GM12878 (cell line): ENCODE measurements around the gene LTBP3. TPM values are rescaled to one million over a fixed set of nuclear protein-coding genes. Genes with fewer than 3 reads are reported as not detected.

ENCODE experiments used
- ATAC-seq: fragments of 200-7000 bp; cut with Tn5 transposase; 3 replicates; pipeline ENCODE4 v1.9.1; 2020; ENCODE audit warnings: mild to moderate bottlenecking, moderate library complexity
- BruUV-seq: library from RNA; stranded (reverse); fragments of 400-500 nt; replicated peaks from 2 replicates; lab custom pipeline; 2021; lab: Mats Ljungman, UMichigan
- CTCF ChIA-PET: fragments of 300-600 bp; sonication (Branson Sonifier 250); formaldehyde crosslinking; extraction: SDS; loops from one replicate; lab custom pipeline; 2021; ENCODE audit warnings: inconsistent platforms; lab: Yijun Ruan, JAX
- POLR2A ChIA-PET: fragments of 350-600 bp; formaldehyde crosslinking; extraction: SDS; loops from one replicate; lab custom pipeline; 2021; ENCODE audit warnings: inconsistent platforms; lab: Charles Lee
- RAD21 ChIA-PET: fragments of 300-600 bp; sonication (Branson Sonifier 250); formaldehyde crosslinking; loops from one replicate; lab custom pipeline; 2023; ENCODE audit warnings: antibody characterized with exemption; ENCODE audit not compliant: unreplicated experiment; lab: Charles Lee
- SMC1A ChIA-PET: fragments of 300-600 bp; sonication (Branson Sonifier 250); formaldehyde crosslinking; loops from one replicate; lab custom pipeline; 2023; ENCODE audit not compliant: unreplicated experiment, uncharacterized antibody; lab: Charles Lee
- DNase-seq: peaks from one replicate; pipeline ENCODE4 v3.0.0-alpha.2; 2011; ENCODE audit warnings: low read depth, low spot score
- FAIRE-seq: peaks from 3 replicates; lab custom pipeline; 2011; peaks lifted over from hg19 to GRCh38; lab: Jason Lieb, UNC
- H2AFZ ChIP-seq: 2 replicates; pipeline ENCODE4 v1.6.0; 2011; ENCODE audit warnings: low read depth, low read length, control low read depth; ENCODE audit not compliant: control insufficient read depth
- H3K27ac ChIP-seq: 2 replicates; pipeline ENCODE4 v1.5.1; 2011; ENCODE audit warnings: control low read depth; ENCODE audit not compliant: control insufficient read depth, insufficient read depth
- H3K27me3 ChIP-seq, 2 experiments: replicated peaks in 1 of 2; 2 replicates each; pipeline versions ENCODE4 v1.6.0 to v1.6.1; 2011; ENCODE audit warnings: low read length in 1 of 2; ENCODE audit not compliant: control insufficient read depth in 2 of 2, insufficient read depth in 2 of 2
- H3K36me3 ChIP-seq, 2 experiments: 2 replicates each; pipeline ENCODE4 v1.5.1; 2011; ENCODE audit warnings: low read length in 1 of 2; ENCODE audit not compliant: control insufficient read depth in 2 of 2, insufficient read depth in 2 of 2
- H3K4me1 ChIP-seq: 2 replicates; pipeline ENCODE4 v1.6.1; 2011; ENCODE audit warnings: mild to moderate bottlenecking, low read length, moderate library complexity, mixed read lengths; ENCODE audit not compliant: control insufficient read depth, insufficient read depth
- H3K4me2 ChIP-seq: 2 replicates; pipeline ENCODE4 v1.6.0; 2011; ENCODE audit warnings: control low read depth; ENCODE audit not compliant: control insufficient read depth, insufficient read depth
- H3K4me3 ChIP-seq: fragments of 200-600 bp; sonication (generic); 2 replicates; pipeline ENCODE4 v1.5.1; 2016
- H3K79me2 ChIP-seq: 2 replicates; pipeline ENCODE4 v1.6.0; 2011; ENCODE audit warnings: low read length; ENCODE audit not compliant: control insufficient read depth, insufficient read depth
- H3K9ac ChIP-seq: 2 replicates; pipeline ENCODE4 v1.8.0; 2011; ENCODE audit warnings: low read length, control low read depth, mixed read lengths; ENCODE audit not compliant: control insufficient read depth, insufficient read depth
- H3K9me3 ChIP-seq: replicated peaks from 3 replicates; pipeline ENCODE4 v1.5.1; 2011; ENCODE audit warnings: mild to moderate bottlenecking, low read length; ENCODE audit not compliant: control insufficient read depth, insufficient read depth
- H4K20me1 ChIP-seq: 2 replicates; pipeline ENCODE4 v1.6.0; 2011; ENCODE audit not compliant: control insufficient read depth, insufficient read depth
- BHLHE40 ChIP-seq, 2 experiments: fragments of 450-650 bp in 1 of 2; IDR thresholded peaks; 2 replicates each; pipeline ENCODE4 v1.6.1; 2011 to 2017; ENCODE audit warnings: low read depth in 2 of 2, borderline replicate concordance in 1 of 2, improper control_type of control experiment in 1 of 2, low read length in 1 of 2, mild to moderate bottlenecking in 1 of 2
- CBFB ChIP-seq: IDR thresholded peaks from 2 replicates; pipeline ENCODE4 v1.6.1; 2016; ENCODE audit warnings: antibody characterized with exemption, low read depth
- IKZF2 ChIP-seq, 2 experiments: fragments of 450-650 bp; IDR thresholded peaks; 2 replicates each; pipeline ENCODE4 v1.6.1; 2017; ENCODE audit warnings: mild to moderate bottlenecking in 2 of 2, moderate library complexity in 2 of 2
- JUNB ChIP-seq: IDR thresholded peaks from 2 replicates; pipeline ENCODE4 v1.6.1; 2016; ENCODE audit warnings: antibody characterized with exemption, mild to moderate bottlenecking
- MXI1 ChIP-seq: fragments of 150-350 bp; IDR thresholded peaks from 2 replicates; pipeline ENCODE4 v1.6.1; 2011; ENCODE audit warnings: low read depth, mild to moderate bottlenecking, inconsistent platforms, low read length, improper control_type of control experiment
- MYC ChIP-seq: IDR thresholded peaks from 2 replicates; pipeline ENCODE4 v1.6.1; 2011; ENCODE audit warnings: mild to moderate bottlenecking, low read length, moderate library complexity, inconsistent platforms; ENCODE audit not compliant: insufficient read depth, insufficient replicate concordance, insufficient read length, severe bottlenecking
- NBN ChIP-seq: fragments of 450-650 bp; IDR thresholded peaks from 2 replicates; pipeline ENCODE4 v1.6.1; 2016
- POLR2AphosphoS5 ChIP-seq: IDR thresholded peaks from 2 replicates; pipeline ENCODE4 v1.6.1; 2011; ENCODE audit warnings: mild to moderate bottlenecking, low read length, inconsistent platforms
- SIX5 ChIP-seq: IDR thresholded peaks from 2 replicates; pipeline ENCODE4 v1.6.1; 2011; ENCODE audit warnings: mild to moderate bottlenecking, low read depth, low read length, moderate library complexity; ENCODE audit not compliant: severe bottlenecking
- SREBF1 ChIP-seq: IDR thresholded peaks from 2 replicates; pipeline ENCODE4 v1.6.1; 2012; ENCODE audit warnings: mild to moderate bottlenecking, low read length
- TCF12 ChIP-seq: IDR thresholded peaks from 2 replicates; pipeline ENCODE4 v1.6.1; 2011; ENCODE audit warnings: low read depth, mild to moderate bottlenecking, low read length
- TCF3 ChIP-seq: IDR thresholded peaks from 2 replicates; pipeline ENCODE4 v1.6.1; 2012; ENCODE audit warnings: low read depth, mild to moderate bottlenecking, low read length, borderline replicate concordance; ENCODE audit not compliant: insufficient read depth
- WGBS: methylation state at CpG from one replicate; pipeline ENCODE4 v1.1.6; 2016; ENCODE audit warnings: low lambda C conversion rate; ENCODE audit not compliant: insufficient replicate concordance, insufficient coverage; ENCODE audit errors: missing lambda C conversion rate; 5-methylcytosine and 5-hydroxymethylcytosine counted together
- in situ Hi-C: fragments of 300-500 bp; cut with MboI; formaldehyde crosslinking; loops from 9 replicates; pipeline ENCODE4 v1.14.3; 2018; ENCODE audit warnings: mixed read lengths
- intact Hi-C: fragments of 100-400 bp; cut with micrococcal nuclease; formaldehyde crosslinking; loops from one replicate; pipeline ENCODE4 v1.14.2; 2022; ENCODE audit not compliant: unreplicated experiment
- polyA plus RNA-seq, 11 experiments: library from polyadenylated mRNA; depleted of rRNA in 4 of 11; unstranded in 6 of 11; stranded (reverse) in 5 of 11; fragments of >200 nt; fragmentation: Nextera tagmentation in 4 of 11; fragmentation: Illumina TruSeq in 1 of 11; extraction: Ambion mirVana in 4 of 11; extraction: Trizol in 1 of 11; gene quantifications; 1 replicate in 1 of 11; 2 replicates in 10 of 11; pipeline versions ENCODE4 v1.2.1 to v1.2.3, GENCODE V29; 2011 to 2016; ENCODE audit warnings: inconsistent platforms in 2 of 11, missing spikeins in 2 of 11, low read depth in 1 of 11
- total RNA-seq, 4 experiments: library from RNA; depleted of rRNA in 3 of 4; stranded (reverse); fragments of >200 nt in 3 of 4; fragmentation: Illumina TruSeq in 1 of 4; extraction: Trizol in 1 of 4; gene quantifications; 2 replicates each; pipeline versions ENCODE4 v1.2.1 to v1.2.3, GENCODE V29; 2013 to 2021
- TF ChIP-seq, protein P1 (sequence below): IDR thresholded peaks from 2 replicates; pipeline ENCODE4 v1.6.1; 2011; ENCODE audit warnings: low read depth, low read length, improper control_type of control experiment, borderline replicate concordance
- TF ChIP-seq, protein P2 (sequence below): fragments of 450-650 bp; IDR thresholded peaks from 2 replicates; pipeline ENCODE4 v1.6.1; 2017; ENCODE audit warnings: mild to moderate bottlenecking, low read depth, inconsistent platforms; ENCODE audit not compliant: poor library complexity, severe bottlenecking
- TF ChIP-seq, protein P3 (sequence below): fragments of 450-650 bp; IDR thresholded peaks from 2 replicates; pipeline ENCODE4 v1.6.1; 2017; ENCODE audit warnings: low read depth, mild to moderate bottlenecking, moderate library complexity

LTBP3 gene
- total and polyA plus RNA-seq, 10 of the 15 experiments (the other 5 are each of a cell fraction or from before 2014, with no cell fraction given): 2.2 to 12.2 (median 6.2) TPM; not detected in 2

DNA sequence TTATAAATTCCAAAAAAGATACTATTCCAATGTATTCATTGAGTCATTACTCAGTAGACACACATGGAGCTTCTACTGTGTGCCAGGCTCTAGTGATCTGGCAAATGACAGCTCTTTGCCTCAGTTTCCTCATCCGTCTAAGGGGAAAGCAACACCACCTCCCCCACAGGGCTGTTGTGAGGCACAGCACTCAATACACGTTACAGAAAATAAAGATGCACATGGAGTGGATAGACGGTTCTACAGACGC, 65.8 kb downstream of the LTBP3 start (continued):
- TF ChIP-seq, protein P1, sequence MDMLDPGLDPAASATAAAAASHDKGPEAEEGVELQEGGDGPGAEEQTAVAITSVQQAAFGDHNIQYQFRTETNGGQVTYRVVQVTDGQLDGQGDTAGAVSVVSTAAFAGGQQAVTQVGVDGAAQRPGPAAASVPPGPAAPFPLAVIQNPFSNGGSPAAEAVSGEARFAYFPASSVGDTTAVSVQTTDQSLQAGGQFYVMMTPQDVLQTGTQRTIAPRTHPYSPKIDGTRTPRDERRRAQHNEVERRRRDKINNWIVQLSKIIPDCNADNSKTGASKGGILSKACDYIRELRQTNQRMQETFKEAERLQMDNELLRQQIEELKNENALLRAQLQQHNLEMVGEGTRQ: no peak

DNA sequence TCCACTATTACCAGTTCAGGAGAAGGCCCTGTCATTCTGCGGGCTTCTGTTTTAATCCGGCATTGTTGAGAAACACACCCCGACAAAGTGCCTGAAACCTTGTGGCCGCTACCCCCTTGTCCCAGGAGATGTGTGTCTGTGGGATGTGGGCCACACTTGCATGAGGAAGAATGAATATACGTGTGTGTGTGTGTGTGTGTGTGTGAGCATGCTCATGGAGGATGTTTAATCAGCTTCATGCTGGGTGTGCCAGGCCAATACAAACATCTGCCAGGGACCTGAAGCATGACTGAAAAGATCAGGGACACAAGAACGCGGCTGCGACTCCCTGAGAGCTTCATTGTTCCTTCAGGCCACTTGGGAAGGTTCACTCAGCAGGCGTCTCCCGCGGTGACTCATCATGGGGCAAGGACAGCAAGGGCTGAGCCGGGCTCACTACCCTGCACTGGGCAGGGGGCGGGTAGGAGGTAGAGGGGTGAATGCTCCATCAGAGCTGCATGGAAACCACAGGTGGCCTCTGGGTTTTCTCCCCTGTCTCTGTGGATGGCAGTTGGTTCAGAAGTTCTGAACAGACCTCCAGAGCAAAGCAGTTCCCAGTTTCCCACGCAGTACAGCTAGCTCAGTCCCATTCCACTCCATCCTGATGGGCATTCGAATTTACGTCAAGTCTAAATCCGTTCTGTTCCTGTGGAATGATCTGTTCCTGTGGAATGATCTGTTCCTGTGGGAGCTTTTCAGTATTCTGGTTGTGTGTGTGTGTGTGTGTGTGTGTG, 66.4 kb downstream of the LTBP3 start:
- no peak for DNase-seq
- 1% methylated on average over 17 of the region's 17 CpGs for WGBS
- Histone ChIP-seq H3K27ac (peak overlapping the region; percentile 100), H3K27me3 (no peaks in the 10 kb centered on the region), H3K4me2 (peak overlapping the region; percentile 77), H3K4me3 (peak overlapping the region; percentile 61; the same call in 1 of the 2 replicates), H3K9ac (peak overlapping the region; percentile 81), H3K9me3 (no peaks in the 10 kb centered on the region), H3K36me3 (no peaks in the 10 kb centered on the region), H3K79me2 (peaks cover 51% of the 10 kb centered on the region), H3K4me1 (peaks cover 87% of the 10 kb centered on the region), H4K20me1 (no peaks in the 10 kb centered on the region), H2AFZ (peak overlapping the region; percentile 70)
- POLR2A ChIA-PET: interaction anchor here (0.5 to 16.2 kb wide), 17 partner anchors 4 to 713 kb away, joined by 3 to 429 read pairs (median 6); partner anchors contain the start of genes DPF2, MALAT1 and NEAT1
- no peak for FAIRE-seq
- in situ Hi-C loops: no loop called here
- SMC1A ChIA-PET: interaction anchor here (1.0 to 15.8 kb wide), 8 partner anchors 8 to 72 kb away, joined by 4 to 146 read pairs (median 10); no protein-coding TSS in a partner anchor
- BruUV-seq: no TSS peak
- intact Hi-C loops: no loop called here
- CTCF ChIA-PET: interaction anchor here (0.7 to 27.9 kb wide), 6 partner anchors 15 to 76 kb away, joined by 3 to 728 read pairs (median 8); partner anchors contain the start of gene NEAT1
- ATAC-seq: peak; percentile 6
- RAD21 ChIA-PET: interaction anchor here (1.1 to 14.2 kb wide), 8 partner anchors 11 to 84 kb away, joined by 3 to 282 read pairs (median 8); partner anchors contain the start of gene NEAT1
- TF ChIP-seq IKZF2 (IDR thresholded peaks at IDR 0.05) (peak; percentile 78 to 91; a peak in 3 of 4 replicates), TCF12 (no peak), NBN (peak; percentile 86), SIX5 (no peak), TCF3 (no peak), MYC (peak; percentile 16), MXI1 (no peak), CBFB (no peak), SREBF1 (no peak), JUNB (no peak), BHLHE40 (IDR thresholded peaks at IDR 0.05; ENCODE audit: borderline replicate concordance in 1 of 2, low read depth in 2 of 2, low read length in 1 of 2) (peak in 1 of 2 experiments; percentile 28; a peak in 1 of 4 replicates), POLR2AphosphoS5 (no peak)
- TF ChIP-seq, protein P2, sequence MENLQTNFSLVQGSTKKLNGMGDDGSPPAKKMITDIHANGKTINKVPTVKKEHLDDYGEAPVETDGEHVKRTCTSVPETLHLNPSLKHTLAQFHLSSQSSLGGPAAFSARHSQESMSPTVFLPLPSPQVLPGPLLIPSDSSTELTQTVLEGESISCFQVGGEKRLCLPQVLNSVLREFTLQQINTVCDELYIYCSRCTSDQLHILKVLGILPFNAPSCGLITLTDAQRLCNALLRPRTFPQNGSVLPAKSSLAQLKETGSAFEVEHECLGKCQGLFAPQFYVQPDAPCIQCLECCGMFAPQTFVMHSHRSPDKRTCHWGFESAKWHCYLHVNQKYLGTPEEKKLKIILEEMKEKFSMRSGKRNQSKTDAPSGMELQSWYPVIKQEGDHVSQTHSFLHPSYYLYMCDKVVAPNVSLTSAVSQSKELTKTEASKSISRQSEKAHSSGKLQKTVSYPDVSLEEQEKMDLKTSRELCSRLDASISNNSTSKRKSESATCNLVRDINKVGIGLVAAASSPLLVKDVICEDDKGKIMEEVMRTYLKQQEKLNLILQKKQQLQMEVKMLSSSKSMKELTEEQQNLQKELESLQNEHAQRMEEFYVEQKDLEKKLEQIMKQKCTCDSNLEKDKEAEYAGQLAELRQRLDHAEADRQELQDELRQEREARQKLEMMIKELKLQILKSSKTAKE: peak; percentile 8
- TF ChIP-seq, protein P3, sequence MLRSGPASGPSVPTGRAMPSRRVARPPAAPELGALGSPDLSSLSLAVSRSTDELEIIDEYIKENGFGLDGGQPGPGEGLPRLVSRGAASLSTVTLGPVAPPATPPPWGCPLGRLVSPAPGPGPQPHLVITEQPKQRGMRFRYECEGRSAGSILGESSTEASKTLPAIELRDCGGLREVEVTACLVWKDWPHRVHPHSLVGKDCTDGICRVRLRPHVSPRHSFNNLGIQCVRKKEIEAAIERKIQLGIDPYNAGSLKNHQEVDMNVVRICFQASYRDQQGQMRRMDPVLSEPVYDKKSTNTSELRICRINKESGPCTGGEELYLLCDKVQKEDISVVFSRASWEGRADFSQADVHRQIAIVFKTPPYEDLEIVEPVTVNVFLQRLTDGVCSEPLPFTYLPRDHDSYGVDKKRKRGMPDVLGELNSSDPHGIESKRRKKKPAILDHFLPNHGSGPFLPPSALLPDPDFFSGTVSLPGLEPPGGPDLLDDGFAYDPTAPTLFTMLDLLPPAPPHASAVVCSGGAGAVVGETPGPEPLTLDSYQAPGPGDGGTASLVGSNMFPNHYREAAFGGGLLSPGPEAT: peak; percentile 72
